Neuronal stem cell (in vitro differentiated cells): Measurements from ENCODE around the gene ADGRV1.

Source experiments
- DNase-seq: peaks from one replicate; pipeline ENCODE4 v3.0.0-alpha.2; 2013; ENCODE audit warnings: low spot score
- H2AFZ ChIP-seq: one replicate; pipeline ENCODE4 v1.6.1; 2013; ENCODE audit warnings: mild to moderate bottlenecking, low read length, inconsistent platforms
- H2AK5ac ChIP-seq: 2 replicates; pipeline ENCODE4 v1.6.1; 2013; ENCODE audit warnings: low read depth, mild to moderate bottlenecking, inconsistent platforms, low read length, moderate library complexity, mixed read lengths
- H2BK120ac ChIP-seq: 2 replicates; pipeline ENCODE4 v1.6.1; 2013; ENCODE audit warnings: low read depth, mild to moderate bottlenecking, inconsistent platforms, low read length, moderate library complexity, mixed read lengths
- H2BK12ac ChIP-seq: one replicate; pipeline ENCODE4 v1.6.1; 2013; ENCODE audit warnings: low read length, inconsistent platforms
- H2BK15ac ChIP-seq: 2 replicates; pipeline ENCODE4 v1.6.1; 2013; ENCODE audit warnings: mild to moderate bottlenecking, low read length, inconsistent platforms, mixed read lengths
- H2BK5ac ChIP-seq: one replicate; pipeline ENCODE4 v1.6.1; 2013; ENCODE audit warnings: inconsistent platforms, mild to moderate bottlenecking, low read length, moderate library complexity
- H3K14ac ChIP-seq: one replicate; pipeline ENCODE4 v1.6.1; 2013; ENCODE audit warnings: low read length, inconsistent platforms
- H3K18ac ChIP-seq: 2 replicates; pipeline ENCODE4 v1.6.1; 2013; ENCODE audit warnings: low read length, inconsistent platforms
- H3K23ac ChIP-seq: 2 replicates; pipeline ENCODE4 v1.6.1; 2013; ENCODE audit warnings: low read depth, mild to moderate bottlenecking, mixed read lengths, low read length, inconsistent platforms; ENCODE audit not compliant: poor library complexity
- H3K27ac ChIP-seq: replicated peaks from 3 replicates; pipeline ENCODE4 v1.5.1; 2013; ENCODE audit warnings: low read length, inconsistent platforms
- H3K27me3 ChIP-seq, 3 experiments: 2 replicates each; pipeline ENCODE4 v1.6.1; 2013; ENCODE audit warnings: low read length in 3 of 3, mild to moderate bottlenecking in 2 of 3, inconsistent platforms in 1 of 3, low read depth in 1 of 3, mixed read lengths in 1 of 3, moderate library complexity in 1 of 3; ENCODE audit not compliant: control insufficient read depth in 3 of 3, insufficient read depth in 3 of 3
- H3K36me3 ChIP-seq, 2 donors: replicated peaks in 1 of 2; 2 replicates each; pipeline ENCODE4 v1.6.1; 2013; ENCODE audit warnings: low read length in 2 of 2; ENCODE audit not compliant: control insufficient read depth in 2 of 2, insufficient read depth in 2 of 2
- H3K4ac ChIP-seq: 2 replicates; pipeline ENCODE4 v1.6.1; 2013; ENCODE audit warnings: inconsistent platforms, mild to moderate bottlenecking, low read length, moderate library complexity
- H3K4me1 ChIP-seq, 2 donors: 1 replicate in 1 of 2; 2 replicates in 1 of 2; pipeline ENCODE4 v1.6.1; 2013; ENCODE audit warnings: low read length in 2 of 2, low read depth in 1 of 2; ENCODE audit not compliant: control insufficient read depth in 2 of 2, insufficient read depth in 1 of 2
- H3K4me2 ChIP-seq: one replicate; pipeline ENCODE4 v1.6.1; 2013; ENCODE audit warnings: mild to moderate bottlenecking, low read length, inconsistent platforms; ENCODE audit not compliant: insufficient read depth, poor library complexity, severe bottlenecking
- H3K4me3 ChIP-seq, 2 donors: 2 replicates each; pipeline ENCODE4 v1.5.1; 2013; ENCODE audit warnings: low read length in 2 of 2, mild to moderate bottlenecking in 2 of 2, inconsistent platforms in 1 of 2, moderate library complexity in 1 of 2
- H3K79me1 ChIP-seq: one replicate; pipeline ENCODE4 v1.6.1; 2013; ENCODE audit warnings: low read depth, mild to moderate bottlenecking, inconsistent platforms, low read length, moderate library complexity
- H3K9ac ChIP-seq: one replicate; pipeline ENCODE4 v1.6.1; 2013; ENCODE audit warnings: mild to moderate bottlenecking, low read depth, low read length, inconsistent platforms; ENCODE audit not compliant: poor library complexity
- H3K9me3 ChIP-seq, 2 donors: replicated peaks in 1 of 2; 2 replicates each; pipeline versions ENCODE3 to v1.6.1; 2013; ENCODE audit warnings: low read length in 2 of 2, mild to moderate bottlenecking in 2 of 2, inconsistent platforms in 1 of 2, low read depth in 1 of 2, mixed read lengths in 1 of 2, moderate library complexity in 1 of 2; ENCODE audit not compliant: control insufficient read depth in 2 of 2, insufficient read depth in 1 of 2
- H4K8ac ChIP-seq: one replicate; pipeline ENCODE4 v1.6.1; 2013; ENCODE audit warnings: low read depth, mild to moderate bottlenecking, inconsistent platforms, low read length, moderate library complexity
- H4K91ac ChIP-seq: one replicate; pipeline ENCODE4 v1.6.1; 2013; ENCODE audit warnings: low read length, low read depth, mild to moderate bottlenecking, inconsistent platforms; ENCODE audit not compliant: poor library complexity
- WGBS, 2 donors: extraction: QIAGEN DNeasy Blood & Tissue Kit; methylation state at CpG; one replicate each; pipeline ENCODE4 v1.1.7; 2013; ENCODE audit warnings: missing lambda C conversion rate in 2 of 2, mixed read lengths in 1 of 2; ENCODE audit not compliant: insufficient read length in 2 of 2, insufficient replicate concordance in 1 of 2; ENCODE audit errors: extremely low coverage in 2 of 2; 5-methylcytosine and 5-hydroxymethylcytosine counted together

ADGRV1 gene

DNA sequence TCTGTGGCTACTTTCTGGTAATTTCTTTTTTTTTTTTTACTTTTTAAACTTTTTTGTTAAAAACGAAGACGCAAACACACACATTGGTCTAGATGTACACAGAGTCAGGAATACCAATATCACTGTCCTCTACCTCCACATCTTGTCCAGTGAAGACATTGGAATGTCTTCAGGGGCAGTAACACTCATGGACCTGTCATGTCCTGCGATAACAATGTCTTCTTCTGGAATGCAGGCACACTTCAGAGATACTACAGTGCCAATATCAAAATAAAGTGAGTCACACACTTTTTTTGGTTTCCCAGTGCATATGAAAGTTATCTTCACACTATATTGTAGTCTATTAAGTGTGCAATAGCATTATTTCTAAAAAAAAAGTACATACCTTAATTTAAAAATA, 648.7 kb downstream of the ADGRV1 start:
- Histone ChIP-seq H3K18ac (no peak overlapping the region), H3K14ac (no peak overlapping the region), H3K4me2 (no peak overlapping the region), H3K4ac (no peak overlapping the region), H3K23ac (no peak overlapping the region), H2AFZ (no peak overlapping the region), H2BK5ac (no peak overlapping the region), H2BK15ac (no peak overlapping the region), H3K79me1 (no peaks in the 10 kb centered on the region), H3K27me3 (no peaks in the 10 kb centered on the region), H3K4me3 (no peak overlapping the region), H3K9ac (no peak overlapping the region), H3K27ac (no peak overlapping the region), H3K36me3 (no peaks in the 10 kb centered on the region), H2BK120ac (no peak overlapping the region), H4K8ac (no peak overlapping the region), H3K4me1 (peaks cover 3 to 5% of the 10 kb centered on the region in 2 donors), H3K9me3 (peaks cover 0 to 2% of the 10 kb centered on the region in 2 donors), H2AK5ac (no peak overlapping the region), H2BK12ac (no peak overlapping the region), H4K91ac (no peak overlapping the region)
- DNase-seq = no peak
- no CpG with 5 or more reads among the region's 3 CpGs for WGBS, 2 donors

DNA sequence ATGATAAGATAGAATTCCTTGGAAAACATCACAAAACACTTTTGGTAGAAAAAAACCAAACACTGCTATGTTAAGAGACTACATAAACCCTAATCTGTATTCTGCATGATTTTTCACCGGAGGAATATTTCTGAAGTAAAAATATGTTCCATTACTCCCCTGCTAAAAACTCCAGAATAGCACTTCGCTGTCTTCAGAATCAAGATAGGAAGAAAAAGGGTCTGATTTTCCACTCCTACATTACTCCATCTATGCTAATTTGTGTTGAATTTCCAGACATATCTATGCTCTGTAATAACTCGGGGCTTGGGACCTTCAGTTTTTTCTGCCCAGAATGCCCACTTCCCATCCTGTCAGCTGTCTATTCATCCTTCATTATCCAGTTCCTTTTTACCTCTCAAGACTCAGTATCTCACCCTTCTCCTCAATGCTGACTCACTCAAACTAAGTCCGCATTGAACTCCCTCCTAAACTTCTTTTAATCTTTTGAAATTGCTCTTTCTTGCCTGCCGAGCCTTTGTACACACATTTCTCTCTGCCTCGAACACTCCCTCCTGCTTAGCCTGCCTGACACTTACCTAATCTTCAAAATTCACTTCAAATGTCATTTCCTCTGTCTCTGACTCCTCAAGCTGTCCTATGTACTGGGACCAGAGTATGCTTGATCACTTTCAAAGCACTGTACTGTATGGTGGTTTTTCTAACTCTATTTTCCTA, 653.6 kb downstream of the ADGRV1 start:
- Histone ChIP-seq H2BK12ac (no peak overlapping the region), H3K23ac (no peak overlapping the region), H3K9me3 (peaks cover 0 to 2% of the 10 kb centered on the region in 2 donors), H3K9ac (no peak overlapping the region), H3K27me3 (no peaks in the 10 kb centered on the region), H3K14ac (no peak overlapping the region), H3K36me3 (no peaks in the 10 kb centered on the region), H3K79me1 (no peaks in the 10 kb centered on the region), H4K8ac (no peak overlapping the region), H3K4me3 (no peak overlapping the region), H3K18ac (no peak overlapping the region), H3K4me1 (peaks cover 6 to 7% of the 10 kb centered on the region in 2 donors), H3K4me2 (peak overlapping the region; percentile 29), H4K91ac (no peak overlapping the region), H2BK5ac (no peak overlapping the region), H2BK120ac (no peak overlapping the region), H3K4ac (no peak overlapping the region), H2BK15ac (no peak overlapping the region), H2AFZ (peak overlapping the region; percentile 70), H3K27ac (peak overlapping the region; percentile 38), H2AK5ac (no peak overlapping the region)
- no CpG with 5 or more reads among the region's 6 CpGs for WGBS, 2 donors
- DNase-seq = no peak

DNA sequence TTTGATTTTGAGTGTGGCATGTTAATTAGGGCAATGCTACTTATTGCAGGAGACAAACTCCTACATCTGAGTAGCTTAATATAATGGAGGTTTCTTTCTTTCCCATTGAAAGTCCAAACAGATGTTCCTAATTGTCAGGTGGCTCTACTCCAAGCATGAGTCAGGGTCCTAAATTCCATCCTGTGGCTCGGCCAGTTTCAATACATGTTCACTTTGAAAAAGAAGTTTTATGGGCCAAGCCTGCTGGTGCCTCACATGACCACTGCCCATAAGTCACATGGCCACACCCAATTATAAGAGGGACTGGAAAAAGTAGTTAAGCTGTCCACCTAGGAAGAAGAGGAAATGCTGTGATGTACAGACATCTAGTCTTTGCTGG, 654.1 kb downstream of the ADGRV1 start:
- peak overlapping the region; percentile 29 for H3K4me2 ChIP-seq
- H3K18ac ChIP-seq = no peak overlapping the region
- no peaks in the 10 kb centered on the region for H3K27me3 ChIP-seq
- H4K91ac ChIP-seq = no peak overlapping the region
- no peak overlapping the region for H3K4me3 ChIP-seq
- no peaks in the 10 kb centered on the region for H3K9me3 ChIP-seq
- H4K8ac ChIP-seq = no peak overlapping the region
- H3K4ac ChIP-seq = no peak overlapping the region
- WGBS, 2 donors = no CpG with 5 or more reads among the region's 1 CpG
- H2AFZ ChIP-seq = peak overlapping the region; percentile 70
- no peaks in the 10 kb centered on the region for H3K36me3 ChIP-seq
- H2BK12ac ChIP-seq = no peak overlapping the region
- H2BK5ac ChIP-seq = no peak overlapping the region
- H3K79me1 ChIP-seq = no peaks in the 10 kb centered on the region
- H3K9ac ChIP-seq = no peak overlapping the region
- H2AK5ac ChIP-seq = no peak overlapping the region
- no peak for DNase-seq
- no peak overlapping the region for H2BK15ac ChIP-seq
- no peak overlapping the region for H2BK120ac ChIP-seq
- peaks cover 6 to 7% of the 10 kb centered on the region in 2 donors for H3K4me1 ChIP-seq
- H3K23ac ChIP-seq = no peak overlapping the region
- H3K27ac ChIP-seq = peak overlapping the region; percentile 38
- H3K14ac ChIP-seq = no peak overlapping the region
